ENCODE measurements around the gene COL1A1.

The COL1A1 gene

DNA sequence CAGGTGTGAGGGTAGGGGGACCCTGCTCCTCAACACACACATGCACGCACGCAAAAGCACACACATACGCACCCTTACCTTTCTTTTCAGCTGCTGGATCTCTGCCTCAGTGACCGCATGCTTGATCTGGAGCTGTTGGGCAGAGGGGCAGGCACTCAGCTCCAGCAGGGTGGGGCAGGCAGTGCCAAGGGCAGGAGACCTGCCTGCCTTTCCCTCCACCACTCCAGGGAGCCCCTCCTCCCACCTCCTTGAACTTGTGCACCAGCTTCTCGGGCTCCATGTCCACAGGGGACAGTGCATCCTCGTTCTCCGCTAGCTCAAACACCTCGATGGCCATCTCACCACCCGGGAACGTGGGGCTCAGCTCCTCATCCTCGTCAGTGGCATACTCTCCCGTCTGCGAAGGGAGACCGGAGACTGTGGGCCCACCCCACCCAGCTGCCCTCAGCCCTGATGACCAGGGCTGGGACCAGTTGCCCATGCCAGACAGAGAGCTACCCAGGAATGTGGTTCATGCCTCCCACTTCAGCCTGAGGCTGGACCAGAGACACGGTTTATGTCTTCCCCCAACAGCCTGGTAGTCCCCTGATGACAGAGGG, 62.1 kb downstream of the COL1A1 start:
- no peak for FAIRE-seq

DNA sequence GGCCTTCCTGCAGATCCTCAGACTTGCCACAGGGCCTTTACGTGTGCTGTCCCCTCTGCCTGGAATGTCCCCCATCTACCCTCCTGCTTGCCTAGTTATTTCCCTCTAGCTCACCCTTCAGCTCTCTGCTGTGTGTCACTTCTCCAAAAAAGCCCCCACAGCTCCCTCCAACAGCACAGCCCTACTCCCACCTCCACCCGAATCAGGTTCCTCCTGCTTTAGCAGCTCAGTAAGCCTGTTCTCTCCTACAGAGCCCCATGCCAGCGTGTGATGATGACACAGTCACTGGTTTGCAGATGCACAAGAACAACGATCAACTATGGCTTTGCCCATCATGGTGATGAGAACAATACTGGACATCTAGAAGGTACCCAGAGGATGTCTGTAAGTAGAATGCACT, 64.4 kb downstream of the COL1A1 start:
- no peak for FAIRE-seq

DNA sequence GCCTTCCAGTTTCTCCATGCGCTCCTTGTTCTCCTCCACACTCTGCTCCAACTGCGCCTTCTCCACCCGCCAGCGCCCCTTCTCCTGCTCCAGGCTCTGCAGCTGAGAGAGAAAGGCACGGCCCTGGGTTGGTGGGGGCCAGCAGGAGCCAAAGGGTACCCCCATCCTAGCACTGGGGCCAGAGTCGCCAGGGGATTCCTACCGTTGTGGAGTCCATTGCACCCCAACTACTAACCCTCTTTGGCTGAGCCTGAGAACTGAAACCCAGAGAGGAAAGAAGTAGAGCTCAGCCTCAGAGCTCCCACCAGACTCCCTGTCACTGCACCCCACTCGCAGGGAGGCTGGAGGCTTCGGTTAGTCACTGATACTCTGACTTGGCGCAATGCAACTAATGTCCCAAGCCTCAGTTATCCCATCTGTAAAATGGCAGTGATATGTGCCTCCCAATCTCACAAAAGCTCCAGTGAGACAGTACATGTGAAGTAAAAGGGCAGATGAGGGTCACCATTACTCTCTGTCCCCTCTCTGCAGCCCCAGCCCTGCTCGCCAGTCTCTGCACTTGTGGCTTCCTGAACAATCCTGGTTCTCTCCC, 65.2 kb downstream of the COL1A1 start:
- no peak for FAIRE-seq

DNA sequence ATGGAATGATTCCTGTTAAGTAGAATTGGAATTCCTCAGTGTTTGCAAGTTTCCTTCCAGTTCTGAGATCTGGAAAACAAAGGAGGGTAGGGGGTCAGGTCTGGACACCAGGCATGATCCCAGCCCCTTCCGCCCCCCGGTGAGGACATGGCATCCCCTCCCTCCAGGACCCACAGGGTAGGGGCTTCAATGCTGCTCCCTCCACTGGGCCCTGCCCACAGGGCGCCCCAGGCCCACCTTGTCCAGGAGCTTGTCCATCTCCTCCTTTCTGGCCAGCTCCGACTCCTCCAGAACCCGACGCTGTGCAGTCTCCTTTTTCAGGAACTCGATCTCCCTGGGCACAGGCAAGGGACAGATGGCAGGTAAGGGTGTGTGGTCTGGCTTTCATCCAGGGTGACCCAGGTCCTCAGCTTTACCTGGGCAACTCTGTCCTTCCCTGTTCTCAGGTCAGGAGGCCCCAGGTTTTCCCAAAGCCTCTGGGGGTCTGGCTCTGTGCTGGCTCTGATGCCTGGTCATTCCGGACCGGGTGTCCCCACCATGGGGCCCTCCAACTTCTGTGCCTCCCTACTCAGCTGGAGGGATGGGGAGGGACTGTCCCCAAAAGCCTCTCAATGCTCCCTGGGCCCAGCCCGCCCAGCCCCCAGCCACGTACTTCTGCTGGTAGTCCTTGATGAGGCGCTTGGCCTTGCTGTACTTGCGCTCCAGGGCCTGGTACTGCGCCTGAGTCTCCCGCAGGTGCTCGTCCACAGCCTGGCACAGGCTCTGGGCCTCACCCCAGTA, 65.9 kb downstream of the COL1A1 start:
- FAIRE-seq = no peak

DNA sequence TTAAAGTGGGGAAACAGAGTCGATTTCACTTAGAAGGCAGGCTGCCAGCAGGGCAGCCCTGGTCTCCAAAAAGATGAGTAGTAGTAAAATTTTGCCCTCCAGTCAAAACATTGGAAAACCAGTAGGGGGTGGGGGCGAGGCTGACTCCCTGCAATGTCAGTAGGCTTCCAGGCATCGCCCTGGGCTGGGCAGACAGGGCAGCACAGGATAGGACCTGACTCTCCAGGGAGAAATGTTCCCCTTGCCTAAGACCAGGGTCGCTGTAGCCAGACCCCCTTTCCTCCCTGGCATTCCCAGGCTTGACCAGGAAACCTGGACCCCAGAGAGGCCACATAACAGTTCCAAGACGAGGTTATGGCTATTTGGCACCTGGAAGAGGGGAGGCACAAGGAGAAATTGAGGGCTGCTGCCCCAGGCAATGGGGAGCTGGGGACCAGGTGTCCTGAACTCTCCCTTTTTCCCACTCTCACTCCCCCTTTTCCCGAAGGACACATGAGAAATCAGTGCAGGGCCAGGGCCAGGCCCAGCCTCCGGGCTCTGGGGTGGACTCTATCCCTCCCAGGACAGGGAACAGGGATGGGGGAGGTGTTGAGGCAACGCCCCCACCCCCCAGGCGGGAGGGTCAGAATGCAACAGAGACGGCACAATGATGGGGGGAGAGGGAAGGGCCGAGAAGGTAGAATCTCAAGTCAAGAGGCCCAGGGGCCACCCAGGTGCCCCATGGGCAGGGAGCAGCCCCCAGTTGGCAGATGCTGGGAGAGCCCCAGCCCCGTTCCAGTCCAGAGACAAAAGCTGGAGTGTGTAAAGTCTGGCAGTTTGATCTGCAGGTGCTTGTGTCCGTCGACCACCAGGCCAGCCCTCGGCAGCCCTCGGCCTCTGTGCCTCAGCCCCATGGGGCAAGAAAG, 67.0 kb downstream of the COL1A1 start:
- no peak for FAIRE-seq

DNA sequence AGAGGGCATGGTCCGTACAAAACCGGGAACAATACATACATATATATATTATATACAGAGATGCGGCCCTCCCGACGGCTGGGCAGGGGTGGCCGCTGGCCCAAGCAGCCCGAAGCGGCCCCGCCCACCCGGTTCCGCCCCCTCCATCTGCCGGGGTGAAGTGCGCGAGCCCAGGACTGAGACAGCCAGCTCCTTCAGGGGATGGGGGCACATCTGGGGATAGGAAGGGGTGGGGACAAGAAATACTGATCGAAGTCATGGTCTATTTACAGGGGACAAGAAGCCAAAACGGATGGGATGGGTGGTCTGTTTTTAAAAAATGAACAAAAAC, 67.7 kb downstream of the COL1A1 start:
- no peak for FAIRE-seq

Data from TTC549 (cell line).